ENCODE measurements around the gene NHLRC1. TPM values are rescaled to one million over a fixed set of nuclear protein-coding genes. Genes with fewer than 3 reads are reported as not detected.

The NHLRC1 gene
- polyA plus RNA-seq, 3 donors = 0.75 to 3.1 (median 1.4) TPM

DNA sequence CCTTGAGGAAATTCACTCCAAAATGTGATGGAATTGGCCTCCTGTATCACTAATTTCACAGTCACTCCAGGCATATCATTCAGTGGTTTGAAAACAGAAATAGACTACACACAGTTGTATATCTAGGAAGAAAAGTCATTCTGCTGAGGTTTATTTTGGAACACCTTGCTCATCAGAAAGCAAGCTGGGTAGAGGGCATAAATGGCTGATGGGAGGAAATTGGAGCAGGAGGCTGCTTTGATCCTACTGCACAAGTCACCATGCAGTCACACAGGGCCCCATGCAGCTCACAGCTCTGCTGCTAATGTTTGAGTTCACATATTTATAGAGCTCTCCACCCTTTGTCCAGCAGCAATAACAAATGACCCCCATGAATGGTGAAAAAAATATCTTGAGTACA, 12.3 kb downstream of the NHLRC1 start:
- no peak overlapping the region for H3K4me2 ChIP-seq (replicated peaks; ENCODE audit: extremely low read depth, low read length, poor library complexity, severe bottlenecking)
- H3K4me3 ChIP-seq (replicated peaks in 1 of 3; ENCODE audit: low read depth in 2 of 3, low read length in 3 of 3) = no peak overlapping the region
- no peak overlapping the region for H3K4me3 Mint-ChIP-seq
- intact Hi-C loops (cut with micrococcal nuclease) = no loop called here
- no peak for DNase-seq
- H3K27me3 Mint-ChIP-seq (ENCODE audit: low read depth in 3 of 3) = no peaks in the 10 kb centered on the region
- no peaks in the 10 kb centered on the region for H4K20me1 ChIP-seq (ENCODE audit: insufficient read depth, low read length)
- H3K9ac ChIP-seq (ENCODE audit: insufficient read depth, low read length, poor library complexity, severe bottlenecking) = no peak overlapping the region
- peaks cover 7 to 21% (median 15%) of the 10 kb centered on the region in 7 donors for H3K9me3 Mint-ChIP-seq
- no peaks in the 10 kb centered on the region for H3K27me3 ChIP-seq (ENCODE audit: control insufficient read depth in 2 of 2, insufficient read depth in 2 of 2, low read length in 2 of 2)
- no peaks in the 10 kb centered on the region for H3K36me3 ChIP-seq (replicated peaks in 1 of 2; ENCODE audit: control insufficient read depth in 1 of 2, insufficient read depth in 2 of 2, low read length in 2 of 2)
- H3K4me1 Mint-ChIP-seq = no peaks in the 10 kb centered on the region
- H3K27ac ChIP-seq (ENCODE audit: low read depth in 1 of 2, low read length in 2 of 2) = no peak overlapping the region
- H3K9me3 ChIP-seq (replicated peaks in 1 of 2; ENCODE audit: control insufficient read depth in 1 of 2, insufficient read depth in 1 of 2, low read length in 2 of 2) = peaks cover 4 to 10% of the 10 kb centered on the region in 2 donors
- H3K79me2 ChIP-seq (ENCODE audit: insufficient read depth, low read length) = no peaks in the 10 kb centered on the region
- TF ChIP-seq, protein P1, sequence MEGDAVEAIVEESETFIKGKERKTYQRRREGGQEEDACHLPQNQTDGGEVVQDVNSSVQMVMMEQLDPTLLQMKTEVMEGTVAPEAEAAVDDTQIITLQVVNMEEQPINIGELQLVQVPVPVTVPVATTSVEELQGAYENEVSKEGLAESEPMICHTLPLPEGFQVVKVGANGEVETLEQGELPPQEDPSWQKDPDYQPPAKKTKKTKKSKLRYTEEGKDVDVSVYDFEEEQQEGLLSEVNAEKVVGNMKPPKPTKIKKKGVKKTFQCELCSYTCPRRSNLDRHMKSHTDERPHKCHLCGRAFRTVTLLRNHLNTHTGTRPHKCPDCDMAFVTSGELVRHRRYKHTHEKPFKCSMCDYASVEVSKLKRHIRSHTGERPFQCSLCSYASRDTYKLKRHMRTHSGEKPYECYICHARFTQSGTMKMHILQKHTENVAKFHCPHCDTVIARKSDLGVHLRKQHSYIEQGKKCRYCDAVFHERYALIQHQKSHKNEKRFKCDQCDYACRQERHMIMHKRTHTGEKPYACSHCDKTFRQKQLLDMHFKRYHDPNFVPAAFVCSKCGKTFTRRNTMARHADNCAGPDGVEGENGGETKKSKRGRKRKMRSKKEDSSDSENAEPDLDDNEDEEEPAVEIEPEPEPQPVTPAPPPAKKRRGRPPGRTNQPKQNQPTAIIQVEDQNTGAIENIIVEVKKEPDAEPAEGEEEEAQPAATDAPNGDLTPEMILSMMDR (IDR thresholded peaks at IDR 0.05) = no peak
- no peak overlapping the region for H2AFZ ChIP-seq (ENCODE audit: insufficient read depth, low read depth, low read length, poor library complexity, severe bottlenecking)
- peaks cover 0 to 3% of the 10 kb centered on the region in 2 donors for H3K36me3 Mint-ChIP-seq
- no peak overlapping the region for H3K27ac Mint-ChIP-seq
- H3K4me1 ChIP-seq (ENCODE audit: control insufficient read depth in 1 of 2, insufficient read depth in 2 of 2, low read length in 2 of 2) = no peaks in the 10 kb centered on the region

DNA sequence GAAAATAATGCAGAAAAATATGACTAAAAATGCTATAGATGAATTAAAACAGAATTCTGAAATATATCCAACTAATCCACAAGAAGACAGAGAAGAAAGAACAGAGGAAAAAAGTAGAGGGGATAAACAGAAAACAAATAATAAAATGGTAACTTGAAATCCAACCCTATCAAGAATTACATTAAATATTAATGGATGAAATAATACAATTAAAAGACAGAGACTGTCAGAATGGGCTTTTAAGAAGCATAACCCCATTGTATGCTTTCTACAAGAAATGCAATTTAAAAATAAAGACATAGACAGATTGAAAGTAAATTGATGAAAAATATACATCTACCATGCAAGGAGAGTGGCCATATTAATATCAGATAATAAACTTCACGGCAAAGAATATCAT, 15.4 kb downstream of the NHLRC1 start:
- H3K79me2 ChIP-seq (ENCODE audit: insufficient read depth, low read length) = no peaks in the 10 kb centered on the region
- H3K9ac ChIP-seq (ENCODE audit: insufficient read depth, low read length, poor library complexity, severe bottlenecking) = no peak overlapping the region
- no peak overlapping the region for H3K4me3 Mint-ChIP-seq
- intact Hi-C loops (cut with micrococcal nuclease) = no loop called here
- H3K4me3 ChIP-seq (replicated peaks in 1 of 3; ENCODE audit: low read depth in 2 of 3, low read length in 3 of 3) = no peak overlapping the region
- no peak overlapping the region for H3K27ac ChIP-seq (ENCODE audit: low read depth in 1 of 2, low read length in 2 of 2)
- H4K20me1 ChIP-seq (ENCODE audit: insufficient read depth, low read length) = no peaks in the 10 kb centered on the region
- no peak overlapping the region for H3K4me2 ChIP-seq (replicated peaks; ENCODE audit: extremely low read depth, low read length, poor library complexity, severe bottlenecking)
- H3K36me3 ChIP-seq (replicated peaks in 1 of 2; ENCODE audit: control insufficient read depth in 1 of 2, insufficient read depth in 2 of 2, low read length in 2 of 2) = no peaks in the 10 kb centered on the region
- WGBS (ENCODE audit: insufficient coverage) = no CpG with 5 or more reads among the region's 1 CpG
- H3K4me1 Mint-ChIP-seq = no peaks in the 10 kb centered on the region
- no peaks in the 10 kb centered on the region for H3K27me3 ChIP-seq (ENCODE audit: control insufficient read depth in 2 of 2, insufficient read depth in 2 of 2, low read length in 2 of 2)
- H3K9me3 ChIP-seq (replicated peaks in 1 of 2; ENCODE audit: control insufficient read depth in 1 of 2, insufficient read depth in 1 of 2, low read length in 2 of 2) = peaks cover 4 to 10% of the 10 kb centered on the region in 2 donors
- no peak for DNase-seq
- H3K27ac Mint-ChIP-seq = no peak overlapping the region
- H2AFZ ChIP-seq (ENCODE audit: insufficient read depth, low read depth, low read length, poor library complexity, severe bottlenecking) = no peak overlapping the region
- H3K27me3 Mint-ChIP-seq (ENCODE audit: low read depth in 3 of 3) = no peaks in the 10 kb centered on the region
- H3K36me3 Mint-ChIP-seq = peaks cover 0 to 3% of the 10 kb centered on the region in 2 donors
- no peaks in the 10 kb centered on the region for H3K4me1 ChIP-seq (ENCODE audit: control insufficient read depth in 1 of 2, insufficient read depth in 2 of 2, low read length in 2 of 2)
- TF ChIP-seq, protein P1 (IDR thresholded peaks at IDR 0.05) = no peak
- H3K9me3 Mint-ChIP-seq = peaks cover 6 to 25% (median 17%) of the 10 kb centered on the region in 7 donors
